ENCODE measurements around the gene ADIRF.
"Not testable (repeated sequence)": the region's sequence is repeated elsewhere in the genome, so short reads cannot be mapped to it uniquely, and the experiment has no call there.

The ADIRF gene

DNA sequence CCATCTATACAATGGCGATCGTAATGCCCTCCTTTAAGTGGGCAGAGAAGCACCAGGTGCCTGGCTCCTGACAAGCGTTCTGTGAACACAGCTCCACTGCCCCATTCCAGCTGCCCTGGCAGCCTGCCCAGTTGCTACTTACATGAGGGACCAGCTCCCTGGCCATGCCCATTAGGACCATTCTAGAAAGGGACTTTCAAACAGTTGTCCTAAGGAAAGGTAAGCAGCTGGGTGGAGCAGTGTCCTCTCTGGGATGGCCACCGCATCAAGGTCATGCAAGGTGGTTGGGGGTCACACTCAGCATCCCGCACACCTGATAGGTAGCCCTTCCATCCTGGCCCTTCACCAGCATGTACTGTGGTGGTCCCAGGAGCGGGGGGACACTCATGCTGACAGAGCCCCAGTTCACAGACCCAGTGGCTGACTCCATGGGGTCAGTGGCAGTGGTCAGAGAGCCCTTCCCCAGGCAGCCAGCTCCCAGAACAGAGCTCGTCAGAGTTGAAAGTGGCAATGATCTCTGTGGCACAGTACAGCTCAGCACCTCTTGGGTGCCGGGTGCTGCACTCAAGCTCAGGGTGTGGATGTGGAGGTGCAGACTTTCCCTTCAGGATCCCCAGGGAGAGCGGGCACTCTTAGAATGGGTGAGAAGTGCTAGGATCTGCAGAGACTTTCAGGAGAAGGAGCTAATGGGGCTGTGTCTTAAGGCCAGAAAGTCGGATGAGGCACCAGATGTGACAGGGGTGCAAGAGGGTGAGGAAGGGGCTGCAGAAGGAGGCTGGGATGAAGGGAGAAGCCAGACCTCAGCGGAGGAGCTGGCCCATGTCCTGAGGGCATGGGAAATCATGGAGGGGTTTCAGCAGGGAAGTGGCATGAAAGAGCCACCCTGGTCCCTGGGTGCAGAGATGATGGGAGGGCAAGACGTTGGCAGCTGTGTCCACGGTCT lies 21.8 kb upstream of the ADIRF start:
- FAIRE-seq: no peak

DNA sequence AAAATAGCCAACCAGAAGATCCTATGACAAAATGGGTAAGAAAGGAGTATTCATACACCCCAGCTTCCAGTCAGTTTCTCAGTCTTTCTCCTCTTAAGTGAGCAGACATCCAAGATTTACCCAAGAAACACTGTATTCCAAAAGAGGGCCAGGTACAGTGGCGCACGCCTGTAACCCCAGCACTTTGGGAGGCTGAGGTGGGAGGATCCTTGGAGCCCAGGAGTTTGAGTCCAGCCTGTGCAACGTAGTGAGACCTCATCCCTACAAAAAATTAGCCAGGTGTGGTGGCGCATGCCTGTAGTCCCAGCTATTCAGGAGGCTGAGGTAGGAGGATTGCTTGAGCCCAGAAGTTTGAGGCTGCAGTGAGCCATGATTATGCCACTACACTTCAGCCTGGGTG lies 20.5 kb upstream of the ADIRF start:
- not testable (repeated sequence) for FAIRE-seq

DNA sequence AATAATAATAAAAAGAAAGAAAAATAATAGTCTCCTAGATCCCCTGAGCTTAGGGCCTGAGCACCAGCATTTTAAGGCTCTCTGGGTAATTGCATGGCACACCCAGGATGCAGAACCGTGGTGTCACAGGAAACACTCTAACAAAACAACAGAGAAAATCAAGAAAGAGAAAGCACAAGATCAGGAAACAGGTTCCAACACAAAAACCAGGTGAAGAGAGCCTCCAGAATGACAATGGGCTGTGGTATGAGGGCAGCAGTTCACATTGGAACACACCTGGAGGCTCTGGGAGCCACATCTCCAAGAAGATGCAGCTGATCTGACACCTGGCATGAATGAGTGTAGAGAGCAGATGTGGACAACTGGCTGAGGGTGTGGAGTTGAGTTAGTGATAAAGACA lies 17.9 kb upstream of the ADIRF start:
- no peak for FAIRE-seq

GRCh38 chr10:86951184-86951761 lies 17.0 kb upstream of the ADIRF start:
- no peak for FAIRE-seq

DNA sequence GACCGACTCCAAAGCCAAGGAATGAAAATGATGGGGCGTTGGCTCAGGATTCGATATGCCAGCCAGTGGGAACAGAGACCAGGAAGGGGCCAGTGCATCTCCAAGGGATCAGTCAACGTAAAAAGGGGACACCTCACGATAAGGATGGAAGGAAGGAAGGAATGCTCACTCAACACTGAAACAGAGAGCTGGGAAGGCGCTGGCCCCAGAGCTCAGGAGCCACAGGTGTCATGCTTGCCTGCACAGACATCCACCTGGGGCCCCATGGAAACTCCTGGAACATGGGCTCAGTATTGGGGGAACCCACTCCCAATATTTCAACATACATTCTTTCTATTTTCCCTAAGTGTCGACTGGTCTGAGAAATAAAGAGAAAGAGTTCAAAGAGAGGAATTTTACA lies 16.2 kb upstream of the ADIRF start:
- no peak for FAIRE-seq

DNA sequence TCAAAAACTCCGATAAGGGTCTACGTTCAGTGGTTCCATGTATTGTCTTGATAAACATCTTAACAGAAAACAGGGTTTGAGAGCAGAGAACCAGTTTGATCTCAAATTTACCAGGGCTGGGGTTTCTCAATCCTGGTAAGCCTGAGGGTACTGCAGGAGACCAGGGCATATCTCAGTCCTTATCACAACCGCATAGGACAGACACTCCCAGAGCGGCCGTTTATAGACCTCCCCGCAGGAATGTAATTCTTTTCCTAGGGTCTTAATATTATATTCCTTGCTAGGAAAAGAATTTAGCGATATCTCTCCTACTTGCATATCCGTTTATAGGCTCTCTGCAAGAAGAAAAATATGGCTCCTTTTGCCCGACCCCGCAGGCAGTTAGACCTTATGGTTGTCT lies 15.6 kb upstream of the ADIRF start:
- not testable (repeated sequence) for FAIRE-seq

DNA sequence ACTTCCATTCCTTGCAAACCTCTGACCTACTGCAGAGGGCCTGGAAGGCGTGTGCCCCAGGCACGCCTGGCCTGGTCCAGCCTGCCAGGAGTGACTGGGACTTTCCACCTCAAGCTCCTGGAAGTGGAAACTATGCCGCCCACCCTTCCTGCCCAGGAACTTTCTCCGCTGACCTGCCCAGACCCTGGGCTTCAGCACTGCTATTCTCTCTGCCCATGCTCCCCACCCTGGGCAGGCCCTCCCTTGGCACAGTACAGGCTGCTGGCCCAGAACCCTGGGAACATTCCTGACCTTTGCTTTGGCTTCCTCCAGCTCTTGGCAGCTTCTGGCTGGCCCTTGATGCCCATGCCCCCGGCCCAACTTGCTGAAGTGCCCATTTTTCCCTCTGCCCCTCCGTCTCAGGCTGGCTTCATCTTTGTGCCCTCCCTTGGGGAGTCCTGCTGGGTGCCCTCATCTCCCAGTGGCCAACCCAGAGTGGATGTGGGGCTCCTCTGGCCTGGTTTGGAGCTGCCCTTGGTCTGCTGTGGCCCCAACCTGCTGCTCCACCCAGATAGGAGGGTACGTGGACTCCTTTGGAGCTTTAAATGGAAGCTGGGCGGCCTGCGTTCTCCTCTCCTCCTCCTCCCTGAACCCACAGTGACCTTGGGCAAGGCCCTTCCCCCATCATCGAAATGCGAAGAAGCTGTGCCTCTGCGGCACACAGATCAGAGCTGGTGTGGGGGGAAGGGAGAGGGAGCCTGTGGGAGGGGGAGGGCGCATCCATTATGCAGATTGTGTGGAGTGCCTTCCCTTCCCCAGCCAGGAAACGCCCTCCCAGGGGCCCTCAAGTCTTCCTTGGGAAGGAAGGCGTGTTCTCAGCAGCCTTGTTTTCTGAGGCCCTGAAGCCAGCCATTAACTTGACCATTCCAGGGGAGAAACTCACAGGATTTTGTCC lies 14.3 kb upstream of the ADIRF start:
- no peak for FAIRE-seq

DNA sequence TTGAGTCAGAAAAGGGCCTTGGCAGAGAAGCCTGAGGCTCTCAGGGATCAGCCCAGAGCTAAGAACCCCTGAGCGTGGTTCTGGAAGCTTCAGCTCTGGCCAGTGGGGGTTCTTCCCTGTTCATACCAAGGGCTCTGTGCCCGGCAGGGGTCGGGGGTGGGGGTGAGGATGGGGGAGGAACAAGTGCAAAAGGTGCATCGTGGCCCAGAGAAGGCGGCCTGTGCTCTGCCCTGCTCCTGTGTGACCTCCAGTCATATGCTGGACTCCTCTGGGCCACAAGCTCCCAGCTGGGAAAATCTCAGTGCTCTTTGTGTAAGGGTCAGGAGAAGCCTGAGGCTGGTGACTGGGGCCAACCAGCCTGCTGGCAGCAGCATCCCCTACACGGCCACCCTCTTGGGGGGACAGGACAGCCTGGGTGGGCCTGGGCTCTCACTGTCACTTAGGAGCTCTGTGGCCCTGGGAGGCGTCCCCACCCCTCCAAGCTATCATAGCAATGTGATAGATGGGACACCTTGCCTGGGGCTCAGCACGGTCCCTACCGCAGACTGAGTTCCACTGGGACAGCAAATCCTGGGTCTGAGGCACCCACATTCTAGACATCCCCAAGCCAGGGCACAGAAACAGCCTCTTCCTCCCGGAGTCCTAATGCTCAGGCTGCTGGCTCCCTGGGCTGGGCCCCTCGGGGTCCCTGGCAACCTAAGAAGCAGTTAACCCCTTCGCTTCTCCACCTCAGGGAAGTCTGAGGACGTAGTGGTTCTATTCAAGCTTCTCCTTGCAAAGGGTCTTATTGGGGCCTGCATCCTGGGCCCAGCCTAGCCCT lies 13.4 kb upstream of the ADIRF start:
- no peak for FAIRE-seq

DNA sequence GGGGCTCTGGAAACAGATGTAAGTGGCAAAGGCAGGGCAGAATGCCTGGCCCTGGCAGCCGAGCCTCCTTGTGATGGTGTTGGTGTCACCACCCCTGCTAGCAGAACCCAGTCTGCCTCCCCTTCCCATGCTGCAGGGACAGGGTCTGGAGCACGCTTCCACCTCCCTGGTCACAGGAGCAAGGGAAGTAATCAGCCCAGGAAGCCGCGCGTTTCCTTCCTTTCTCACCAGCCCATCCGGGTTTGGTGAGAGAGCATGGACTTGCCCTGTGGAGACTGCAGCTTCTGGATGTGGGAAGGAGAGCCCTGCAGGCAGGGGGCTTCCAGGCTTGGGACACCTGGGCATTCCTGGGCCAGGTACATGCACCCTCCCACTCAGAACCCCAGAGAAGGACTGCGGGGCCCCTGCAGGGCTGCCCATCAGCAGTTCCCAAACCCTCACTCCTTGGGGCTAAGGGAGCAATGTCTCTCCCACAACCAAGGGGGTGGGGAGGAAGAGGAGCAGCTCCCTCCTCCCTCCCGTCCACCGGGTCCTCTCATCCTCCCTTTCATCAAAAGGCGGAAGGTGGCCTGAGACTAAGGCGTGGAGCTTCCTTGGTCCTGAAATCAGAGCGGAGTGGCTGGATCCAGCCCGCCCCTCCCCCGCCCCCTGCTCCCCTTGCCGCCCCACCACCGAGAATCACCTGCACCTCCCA lies 12.6 kb upstream of the ADIRF start:
- no peak for FAIRE-seq

DNA sequence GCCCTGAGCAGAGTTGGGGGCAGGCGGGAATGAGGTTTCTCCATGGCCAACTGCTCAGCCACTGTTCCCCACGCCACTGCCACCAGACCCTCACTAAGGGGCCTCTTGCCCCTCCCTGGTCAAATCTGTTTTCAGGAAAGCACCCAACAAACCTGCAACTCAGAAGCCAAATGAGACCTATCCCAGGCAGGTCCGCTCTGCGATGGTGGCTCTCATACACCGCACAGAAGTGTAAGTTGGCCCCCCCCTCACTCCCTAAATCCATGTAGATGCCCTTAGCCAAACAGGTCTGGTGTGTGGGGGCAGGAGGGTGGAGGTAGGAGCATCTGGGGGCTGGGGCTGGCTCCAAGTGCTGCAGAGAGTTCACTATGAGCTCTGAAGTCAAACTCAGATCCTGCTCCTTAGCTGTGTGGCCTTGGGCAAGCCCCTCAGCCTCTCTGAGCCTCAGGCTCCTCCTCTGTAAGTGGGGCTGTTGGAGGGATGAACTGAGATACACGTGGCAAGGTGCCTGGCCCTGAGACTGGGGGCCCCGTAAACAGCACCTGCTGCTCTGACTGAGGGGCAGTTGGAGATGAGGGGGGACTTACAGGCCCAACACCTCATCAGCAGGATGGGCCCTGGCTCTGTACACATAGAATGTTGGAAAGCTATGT lies 12.0 kb upstream of the ADIRF start:
- no peak for FAIRE-seq

- FAIRE-seq: no peak
Observed at GRCh38 chr10:86956848-86957448, 11.3 kb upstream of the ADIRF start.

GRCh38 chr10:86957471-86958115 lies 10.7 kb upstream of the ADIRF start, which contains the start of gene MMRN2:
MMRN2 (minus strand) TSS chr10:86957615; CDS start chr10:86957541, 74 bp downstream.
- FAIRE-seq: no peak

- FAIRE-seq: no peak
Observed at GRCh38 chr10:86958116-86958900, 10.0 kb upstream of the ADIRF start, which contains the start of gene SNCG. SNCG (plus strand) TSS chr10:86958599; CDS start chr10:86958698, 99 bp downstream.

- no peak for FAIRE-seq
Observed at GRCh38 chr10:86958901-86959736, 9.2 kb upstream of the ADIRF start.

DNA sequence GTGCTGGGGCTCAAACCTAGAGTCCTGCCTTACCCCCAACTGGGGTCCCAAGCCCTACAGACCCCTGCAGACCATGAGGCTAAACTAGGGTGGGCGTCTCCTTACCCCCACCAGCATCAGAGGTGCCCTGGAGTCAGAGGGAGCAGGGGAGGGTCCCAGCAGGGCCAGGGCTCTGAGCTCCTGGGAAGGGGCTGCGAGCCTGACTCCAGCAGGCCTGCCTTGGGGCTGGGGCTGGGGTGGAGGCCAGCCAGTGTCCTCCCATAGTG lies 8.6 kb upstream of the ADIRF start:
- no peak for FAIRE-seq

DNA sequence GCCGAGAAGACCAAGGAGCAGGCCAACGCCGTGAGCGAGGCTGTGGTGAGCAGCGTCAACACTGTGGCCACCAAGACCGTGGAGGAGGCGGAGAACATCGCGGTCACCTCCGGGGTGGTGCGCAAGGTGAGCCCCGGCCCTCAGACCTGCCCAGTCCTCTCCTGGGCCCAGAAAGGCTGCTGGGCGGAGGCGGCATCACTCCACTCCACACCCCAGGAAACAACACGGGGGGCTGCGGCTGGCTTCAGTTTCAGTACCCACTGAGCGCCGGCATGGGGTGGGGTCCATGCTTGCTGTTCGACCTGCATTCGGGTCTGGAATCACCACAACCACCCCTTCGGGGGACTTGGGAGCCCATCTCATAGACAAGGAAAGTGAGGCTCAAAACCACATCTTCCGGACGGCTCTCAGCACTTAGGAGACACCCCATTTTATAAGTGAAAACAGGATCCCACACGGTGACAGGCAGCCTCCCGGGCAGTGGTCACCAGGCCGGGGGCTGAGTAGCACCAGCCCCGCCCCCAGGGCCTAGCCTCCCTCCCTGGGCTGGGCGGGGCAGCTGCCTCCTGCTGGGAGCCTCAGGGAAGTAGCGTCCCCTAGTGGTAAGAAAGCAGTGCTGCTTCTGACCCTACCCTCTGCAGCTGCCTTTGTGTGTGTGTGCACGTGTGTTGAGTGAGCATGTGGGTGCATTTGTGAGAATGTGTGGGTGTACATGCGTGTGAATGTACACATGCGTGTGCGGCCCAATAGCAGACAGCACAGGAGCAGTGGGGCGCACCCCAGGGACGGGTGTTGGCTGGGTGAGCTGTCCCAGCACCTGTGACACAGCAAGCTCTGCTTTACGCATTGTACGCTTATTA lies 8.0 kb upstream of the ADIRF start:
- no peak for FAIRE-seq

- no peak for FAIRE-seq
Observed at GRCh38 chr10:86960863-86961434, 7.3 kb upstream of the ADIRF start.

All from endometrium (tissue), 2 donors.